NCI-H1092 treated with DMSO at 0.1 percent for 48 hours (cell line): ENCODE measurements around the gene PIK3R6.
A peak's percentile ranks its signal among the peaks of the same experiment; 100 is the strongest.

Source experiments
- DNase-seq: peaks from one replicate; lab custom pipeline; 2025; lab: John Stamatoyannopoulos, UW

PIK3R6 gene, protein sequence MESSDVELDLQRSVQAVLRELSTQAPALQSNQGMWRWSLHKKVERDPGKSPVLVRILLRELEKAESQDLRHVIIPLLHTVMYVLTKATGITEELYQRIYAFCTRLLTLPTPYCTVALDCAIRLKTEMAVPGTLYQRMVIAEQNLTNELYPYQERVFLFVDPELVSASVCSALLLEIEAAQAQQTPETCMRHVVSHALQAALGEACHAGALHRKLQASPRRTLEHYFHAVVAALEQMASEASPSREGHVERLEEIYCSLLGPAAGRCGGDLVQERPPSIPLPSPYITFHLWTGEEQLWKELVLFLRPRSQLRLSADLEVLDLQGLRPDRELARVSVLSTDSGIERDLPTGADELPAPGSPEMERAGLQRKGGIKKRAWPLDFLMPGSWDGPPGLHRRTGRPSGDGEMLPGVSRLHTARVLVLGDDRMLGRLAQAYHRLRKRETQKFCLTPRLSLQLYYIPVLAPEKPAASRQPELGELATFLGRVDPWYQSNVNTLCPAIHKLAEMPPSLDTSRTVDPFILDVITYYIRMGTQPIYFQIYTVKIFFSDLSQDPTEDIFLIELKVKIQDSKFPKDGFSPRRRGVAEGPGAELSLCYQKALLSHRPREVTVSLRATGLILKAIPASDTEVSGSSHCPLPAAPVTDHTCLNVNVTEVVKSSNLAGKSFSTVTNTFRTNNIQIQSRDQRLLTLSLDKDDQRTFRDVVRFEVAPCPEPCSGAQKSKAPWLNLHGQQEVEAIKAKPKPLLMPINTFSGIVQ

GRCh38 chr17:8867361-8867981, at the start of gene PIK3R6:
PIK3R6 (minus strand) TSS chr17:8867674; CDS start chr17:8849794, 17,880 bp downstream.
- peak; percentile 46 for DNase-seq

GRCh38 chr17:8916466-8916865, 49.0 kb upstream of the PIK3R6 start:
- DNase-seq, result no peak

- DNase-seq, result no peak
These were observed 47.1 kb upstream of the PIK3R6 start for GRCh38 chr17:8914554-8914953.

DNA sequence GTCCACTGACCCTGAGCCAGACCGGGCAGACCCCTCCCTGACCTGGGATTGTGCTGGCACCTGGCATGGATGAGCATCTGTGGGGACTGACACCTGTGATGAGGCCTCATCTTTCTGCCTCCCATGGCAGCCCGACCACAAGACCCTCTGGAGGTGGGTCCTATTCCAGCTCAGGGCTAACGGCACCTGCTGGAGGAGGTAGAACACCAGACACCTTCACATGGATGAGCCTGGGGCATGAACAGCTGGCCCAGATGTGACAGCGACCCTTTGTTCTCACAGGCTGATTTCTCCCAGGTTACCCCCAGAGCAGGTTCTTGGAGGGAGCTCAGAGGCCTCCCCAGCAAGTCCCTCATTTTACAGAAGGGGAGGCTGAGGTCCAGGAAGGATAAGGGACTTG, 46.4 kb upstream of the PIK3R6 start:
- DNase-seq, result no peak

GRCh38 chr17:8913091-8913490, 45.6 kb upstream of the PIK3R6 start:
- no peak for DNase-seq

GRCh38 chr17:8912084-8912981, 44.9 kb upstream of the PIK3R6 start:
- no peak for DNase-seq

DNA sequence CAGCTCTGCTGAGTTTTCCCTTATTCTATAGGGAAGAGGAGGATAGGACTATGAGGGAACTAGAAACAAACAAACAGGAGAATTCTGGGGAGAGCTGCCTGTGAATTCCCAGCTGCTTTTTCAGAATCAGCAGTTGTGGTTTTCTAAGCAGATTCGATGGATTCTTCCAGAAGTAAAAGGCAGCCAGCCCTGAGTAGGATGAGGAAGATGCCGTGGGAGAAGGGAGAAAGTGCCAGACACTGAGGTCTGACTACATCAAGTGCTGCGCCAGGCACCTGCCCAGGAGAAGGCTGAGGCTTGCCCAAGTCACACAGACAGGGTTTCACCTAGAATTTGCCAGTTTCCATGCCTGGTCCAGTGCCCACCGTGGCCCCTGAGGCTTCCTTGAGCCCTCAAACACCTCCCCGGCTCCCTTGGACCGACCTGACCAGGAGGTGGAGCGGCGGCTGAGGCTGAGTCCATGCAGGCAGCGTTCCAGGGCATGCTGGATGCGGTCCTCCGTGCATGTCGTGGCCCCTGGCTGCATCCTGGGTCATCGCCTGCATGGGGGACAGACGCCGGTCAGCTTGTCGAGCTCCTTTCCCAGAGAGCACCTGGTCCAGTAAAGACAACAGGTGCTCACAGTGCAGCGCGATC, 43.6 kb upstream of the PIK3R6 start:
- no peak for DNase-seq

DNA sequence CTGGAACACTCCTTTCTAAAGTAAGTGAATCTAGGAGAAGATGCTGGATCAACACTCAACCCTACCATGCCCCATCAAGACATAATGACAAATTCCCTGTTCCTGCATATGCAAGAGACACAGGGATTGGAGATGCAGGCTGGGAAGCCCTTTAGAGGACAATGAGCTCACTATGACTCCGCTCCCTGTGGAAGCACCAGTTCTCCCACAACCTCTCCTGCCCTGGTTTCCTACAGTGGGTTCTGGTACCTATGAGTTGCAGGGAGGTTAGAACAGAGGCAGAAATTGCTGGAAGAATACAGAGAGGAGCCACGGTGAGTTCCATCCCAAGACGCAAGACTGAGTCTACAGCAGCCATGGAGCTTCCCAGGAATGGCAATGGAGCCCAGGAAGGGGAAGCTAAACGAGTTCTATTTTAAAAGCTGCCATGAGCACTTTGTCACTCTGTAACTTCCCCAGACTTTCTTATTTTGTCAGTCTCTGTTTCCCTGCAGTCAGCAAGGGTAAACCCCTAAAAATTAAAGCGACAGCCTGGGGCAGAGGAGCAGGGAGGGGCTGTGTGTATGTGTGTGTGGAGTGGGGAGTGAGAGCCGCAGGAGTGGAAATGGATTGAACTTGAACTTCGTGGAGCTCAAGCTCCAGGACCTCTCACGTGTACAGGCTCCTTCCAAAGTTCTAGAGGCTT, 42.3 kb upstream of the PIK3R6 start:
- DNase-seq, result no peak

DNA sequence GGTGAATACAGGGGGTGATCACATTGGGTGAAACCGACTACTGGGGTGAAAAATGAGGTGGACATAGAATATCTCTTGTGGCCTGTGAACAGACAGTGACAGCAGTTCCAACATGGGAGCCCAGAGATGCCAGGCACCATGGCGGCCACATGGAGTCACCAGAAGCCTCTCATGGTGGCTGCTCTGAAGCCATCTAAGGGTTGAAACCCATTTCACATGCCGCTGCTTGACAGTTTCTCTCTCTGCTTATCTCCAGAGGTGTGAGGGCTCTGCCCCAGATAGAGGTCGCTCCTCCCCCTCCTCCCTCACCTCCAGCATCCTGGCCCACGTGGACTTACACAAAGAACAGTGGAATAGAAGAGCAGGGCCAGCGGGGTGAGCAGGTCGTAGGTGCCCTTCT, 37.9 kb upstream of the PIK3R6 start:
- DNase-seq, result no peak

DNA sequence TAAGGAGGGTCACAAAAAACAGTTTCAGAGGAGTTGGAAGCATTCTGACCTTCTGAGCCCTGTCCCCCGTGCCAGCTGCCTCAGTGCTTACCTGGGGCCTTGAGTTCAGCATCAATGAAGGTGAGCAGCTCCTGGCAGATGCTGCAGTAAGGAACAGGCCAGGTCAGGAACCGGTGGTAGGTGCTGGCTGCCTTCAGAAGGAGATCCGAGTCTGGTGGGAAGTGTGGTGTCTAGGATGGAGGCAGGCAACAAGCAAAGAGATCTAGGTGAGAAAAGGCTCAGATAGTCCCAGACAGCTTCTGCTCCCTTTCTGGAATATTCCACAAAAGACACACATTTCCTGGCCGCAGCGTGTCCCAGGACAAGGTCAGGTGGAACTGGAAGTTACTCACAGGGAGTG, 37.2 kb upstream of the PIK3R6 start:
- DNase-seq, result no peak

- no peak for DNase-seq
These were observed 36.7 kb upstream of the PIK3R6 start for GRCh38 chr17:8904201-8904600.

DNA sequence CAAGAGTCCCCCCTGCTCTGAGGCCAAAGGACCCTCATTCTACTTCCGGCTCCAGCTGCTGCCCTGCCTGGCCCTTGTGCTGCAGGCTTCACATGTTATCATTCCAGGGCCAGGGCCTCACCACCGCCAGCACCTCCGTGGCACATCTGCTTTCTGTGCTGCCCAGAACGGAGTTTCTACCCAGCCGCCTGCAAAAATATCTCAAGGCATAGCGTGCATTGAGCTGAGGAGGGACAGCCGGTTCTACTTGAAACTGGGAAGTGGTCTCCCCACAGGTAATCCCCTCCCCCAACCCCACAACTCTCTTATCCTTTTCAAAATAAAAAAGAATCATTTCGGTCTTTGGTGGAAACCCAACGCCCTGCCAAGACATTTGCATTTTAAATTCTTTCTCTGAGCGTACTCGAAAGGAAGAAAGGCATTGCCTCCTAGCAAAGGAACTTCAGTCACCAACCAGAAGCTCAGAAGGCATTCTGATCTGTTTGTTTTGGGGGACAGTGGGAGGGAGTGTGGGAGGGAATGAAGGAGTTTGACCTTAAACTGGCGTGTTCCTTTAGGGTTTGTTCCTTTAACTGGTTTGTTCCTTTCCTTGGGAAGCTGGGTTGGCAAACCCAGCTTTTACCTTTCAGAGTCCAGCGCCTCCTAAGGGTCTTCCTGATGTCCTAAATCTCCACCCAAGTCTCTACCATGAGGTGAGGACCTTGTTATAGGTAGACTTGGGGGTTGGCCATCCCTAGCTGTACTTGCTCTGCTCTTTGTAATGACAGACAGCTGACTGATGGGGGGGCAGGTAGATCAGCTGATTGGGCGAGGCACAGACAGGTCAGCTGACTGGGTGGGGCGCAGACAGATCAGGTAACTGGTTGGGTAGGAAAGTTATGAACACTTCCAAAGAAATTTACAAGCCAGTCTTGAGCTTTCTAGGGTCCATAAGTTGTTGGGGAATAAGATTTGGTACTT, 33.4 kb upstream of the PIK3R6 start:
- DNase-seq, result no peak

DNA sequence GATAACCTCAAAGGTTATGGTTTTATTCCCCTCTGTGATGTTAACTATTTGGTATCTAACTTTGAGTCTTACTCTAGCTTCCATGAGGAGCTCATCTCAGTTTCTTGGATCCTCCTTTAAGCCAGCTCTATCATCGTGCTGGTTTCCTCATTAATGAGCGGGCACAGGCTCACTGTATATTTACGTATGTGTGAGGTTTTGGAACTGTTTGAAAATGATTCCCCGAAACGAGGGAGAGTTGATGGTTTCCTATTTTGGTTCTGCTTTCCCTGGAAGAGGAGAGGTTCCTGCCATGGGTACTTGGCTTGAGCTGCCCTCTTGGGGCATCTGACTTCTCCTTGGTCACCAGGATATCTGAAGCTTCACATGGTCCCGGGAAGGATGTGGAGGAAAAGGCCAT, 32.7 kb upstream of the PIK3R6 start:
- DNase-seq, result no peak

GRCh38 chr17:8898636-8899035, 31.2 kb upstream of the PIK3R6 start:
- DNase-seq, result no peak

DNA sequence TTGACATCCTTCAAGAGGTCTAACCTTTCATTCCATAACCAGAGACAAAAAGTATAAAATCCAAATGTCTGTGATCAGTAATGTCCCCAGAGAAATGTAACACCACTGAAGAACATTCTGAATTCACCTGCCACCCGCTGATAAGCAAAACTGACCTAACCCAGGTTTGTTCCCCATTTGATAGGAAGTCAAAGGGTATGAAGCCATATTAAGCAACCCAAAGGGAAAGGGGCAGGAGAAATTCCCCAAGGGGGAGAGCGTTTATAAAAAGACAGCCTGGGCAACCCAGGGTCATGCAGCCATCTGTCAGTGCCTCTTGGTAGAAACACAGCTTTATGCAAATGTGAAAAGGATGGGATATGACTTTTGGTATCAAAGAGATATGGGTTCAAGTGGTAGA, 30.7 kb upstream of the PIK3R6 start:
- no peak for DNase-seq

DNA sequence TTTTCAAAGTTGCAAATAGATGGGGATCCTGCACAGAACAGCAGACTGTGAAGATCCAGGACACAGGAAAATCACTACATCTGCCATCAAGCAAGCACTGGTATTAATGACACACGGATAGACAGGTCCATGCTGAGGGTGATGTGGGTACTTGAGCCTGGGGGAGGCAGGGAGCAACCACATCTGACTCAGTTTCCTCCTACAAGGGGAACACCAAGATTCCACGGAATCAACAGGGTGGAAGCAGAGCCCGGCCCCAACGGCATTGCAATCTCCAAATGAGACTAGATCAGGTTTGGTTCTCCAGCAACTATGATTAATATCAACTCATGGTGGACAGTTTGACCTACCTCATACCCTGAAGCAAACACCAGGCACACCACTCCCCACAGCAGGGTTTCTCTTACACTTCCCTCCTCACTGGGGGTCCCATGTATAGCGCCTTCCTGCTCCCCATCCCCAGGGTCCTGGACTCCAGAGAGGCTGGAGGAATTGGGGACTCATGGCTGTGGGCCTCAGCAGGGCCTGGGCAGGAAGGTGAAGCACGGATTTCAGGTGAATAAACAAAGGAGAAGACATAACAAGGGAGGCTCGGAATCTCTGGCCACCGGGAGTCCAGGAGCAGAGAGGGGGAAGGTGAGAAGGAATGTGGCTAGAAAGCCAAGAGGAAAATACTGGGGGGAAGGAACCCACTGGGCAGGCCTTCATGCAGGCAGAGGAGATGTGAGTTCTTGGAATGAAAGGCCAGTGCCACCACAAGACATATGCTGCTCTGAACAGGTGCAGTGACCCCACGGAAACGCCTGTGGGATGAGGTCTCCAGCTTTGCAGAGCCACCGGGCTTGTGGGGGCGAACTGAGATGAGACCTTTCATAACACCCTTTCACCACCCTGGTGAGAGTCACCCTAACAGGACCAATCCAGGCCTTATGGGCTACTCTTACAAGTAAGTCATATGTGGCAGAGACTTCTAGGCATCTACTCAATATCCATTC, 29.5 kb upstream of the PIK3R6 start:
- DNase-seq, result no peak

- no peak for DNase-seq
These were observed 28.6 kb upstream of the PIK3R6 start for GRCh38 chr17:8896087-8896486.
